ENCODE results near the gene FBXW7.

The FBXW7 gene

DNA sequence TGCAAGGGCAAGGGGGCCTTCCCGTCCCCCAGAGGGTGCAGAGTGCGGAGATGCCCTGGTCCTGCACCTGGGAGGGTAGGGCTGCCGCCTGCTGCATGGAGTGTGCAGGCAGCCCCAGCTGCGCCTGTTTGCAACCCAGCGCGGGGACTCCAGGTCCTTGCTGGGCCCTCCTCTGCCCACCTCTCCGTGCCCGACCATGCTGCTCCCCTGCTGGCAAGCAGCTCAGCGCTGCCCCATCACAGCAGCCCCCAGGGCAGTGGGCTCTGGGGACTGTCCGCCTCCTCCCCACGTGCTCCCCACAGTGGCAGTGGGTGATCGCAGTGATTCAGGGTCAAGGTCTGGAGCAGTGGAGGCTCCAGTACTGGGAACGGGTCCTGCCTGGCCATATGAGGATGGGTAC is 5.0 kb upstream of the FBXW7 start:
- DNase-seq = no peak

- no peak for DNase-seq
Observed at GRCh38 chr4:152540293-152540674, 4.4 kb upstream of the FBXW7 start.

DNA sequence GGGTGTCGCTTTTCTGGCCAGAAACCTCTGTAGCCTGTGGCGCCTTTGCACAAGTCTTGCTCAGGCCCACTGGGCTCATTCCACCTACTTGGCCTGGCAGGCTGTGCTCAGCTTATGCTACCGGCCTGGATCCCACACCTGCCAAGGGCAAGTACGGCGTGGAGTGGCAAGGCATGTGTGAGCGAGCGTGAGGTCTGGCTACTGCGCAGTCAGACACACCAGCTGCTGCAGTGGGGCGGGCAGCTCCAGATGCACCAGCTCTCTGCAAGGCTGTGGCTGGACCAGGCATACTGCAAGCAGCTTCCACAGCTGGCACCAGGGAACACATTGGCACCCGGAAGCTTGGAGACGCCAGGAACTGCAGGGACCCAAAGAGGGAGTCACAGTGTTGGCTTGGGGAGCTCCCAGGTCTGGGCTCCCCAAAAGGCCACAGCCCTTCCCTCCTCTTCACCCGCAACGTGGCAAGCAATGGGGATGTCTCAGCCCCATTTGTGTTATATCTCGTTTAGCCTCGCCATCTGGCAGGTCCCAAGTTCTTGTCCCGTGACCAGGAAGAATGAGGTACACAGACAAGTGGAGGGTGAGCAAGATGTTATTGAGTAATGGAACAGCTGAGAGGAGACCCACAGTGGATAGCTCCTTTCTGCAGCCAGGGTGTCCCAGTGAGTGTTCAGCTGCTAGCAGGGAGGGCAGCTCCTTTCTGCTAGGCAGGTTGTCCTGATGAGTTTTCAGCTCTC is 3.8 kb upstream of the FBXW7 start:
- no peak for DNase-seq

GRCh38 chr4:152537881-152538280 is 2.0 kb upstream of the FBXW7 start:
- DNase-seq = no peak

DNA sequence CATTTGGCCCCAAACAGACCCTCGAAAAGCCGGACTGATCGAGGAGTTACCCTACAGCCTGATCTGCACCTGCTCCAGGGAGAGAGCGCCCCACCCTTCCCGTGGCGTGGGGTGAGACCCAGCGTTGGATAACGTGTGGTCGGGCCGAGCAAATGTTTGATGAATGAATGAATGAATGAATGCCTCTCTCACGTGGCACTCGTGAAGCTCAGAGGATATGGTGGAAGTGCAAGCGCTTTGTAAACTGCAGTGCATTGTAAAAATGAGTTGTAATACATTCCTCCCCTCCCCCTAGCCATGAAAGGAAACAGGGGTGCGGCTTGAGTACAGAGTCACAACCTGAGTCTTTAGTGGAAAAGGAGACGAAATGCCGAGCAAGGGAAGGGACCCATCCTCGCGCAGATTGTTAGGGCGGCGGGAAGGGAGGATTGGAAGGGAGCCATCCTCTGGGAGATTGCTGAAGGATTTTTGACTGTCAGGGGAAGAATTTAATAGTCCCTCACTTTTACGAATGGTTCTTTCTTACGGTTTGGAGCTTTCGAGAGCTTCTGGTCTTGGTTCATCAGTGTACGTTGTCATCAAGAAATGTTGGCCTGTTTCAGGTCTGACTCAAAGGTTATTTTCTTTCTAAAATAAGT is 772 bp upstream of the FBXW7 start:
- DNase-seq = no peak

- DNase-seq = no peak
Observed at GRCh38 chr4:152535360-152535902, 461 bp downstream of the FBXW7 start.

DNA sequence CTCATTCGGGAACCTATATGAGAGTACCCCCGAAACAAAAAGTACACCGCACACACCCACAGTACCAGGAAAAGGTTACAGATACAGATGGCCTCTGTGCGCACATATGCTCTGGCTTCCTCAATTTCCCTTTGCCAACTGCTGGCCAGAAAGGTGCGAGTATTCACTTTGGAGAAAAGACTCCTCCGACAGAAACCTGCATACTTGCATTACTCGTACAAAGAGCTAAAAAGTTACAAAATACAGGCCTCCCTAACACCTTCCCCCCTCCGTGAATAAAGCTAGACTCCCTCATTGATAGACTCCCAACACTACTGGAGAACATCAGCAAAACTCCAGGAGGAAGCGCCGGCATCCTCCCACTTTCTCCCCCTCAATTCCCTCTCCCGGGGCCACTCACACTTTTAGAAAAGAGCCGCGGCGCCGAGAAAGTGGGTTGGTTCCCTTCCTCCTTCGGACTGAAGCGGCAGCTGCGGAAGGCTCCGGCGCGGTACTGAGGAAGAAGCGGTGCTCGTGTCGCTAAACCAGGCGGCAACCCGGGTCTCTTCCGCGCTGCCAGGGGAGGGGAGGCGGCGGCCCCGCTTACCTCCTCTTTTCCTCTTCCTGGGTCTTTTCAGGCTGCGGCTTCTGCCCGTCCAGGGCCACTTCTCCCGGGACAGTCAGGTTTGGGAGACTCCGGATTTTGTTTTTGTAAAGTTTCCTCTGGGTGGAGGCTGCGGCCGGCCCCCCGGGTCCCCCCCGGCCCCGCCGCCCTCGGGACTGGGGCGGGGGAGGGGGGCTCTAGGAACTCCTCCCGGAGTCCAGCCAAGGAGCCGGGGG is 1.1 kb downstream of the FBXW7 start:
- DNase-seq = no peak

GRCh38 chr4:152531479-152531878 is 4.4 kb downstream of the FBXW7 start:
- no peak for DNase-seq

DNA sequence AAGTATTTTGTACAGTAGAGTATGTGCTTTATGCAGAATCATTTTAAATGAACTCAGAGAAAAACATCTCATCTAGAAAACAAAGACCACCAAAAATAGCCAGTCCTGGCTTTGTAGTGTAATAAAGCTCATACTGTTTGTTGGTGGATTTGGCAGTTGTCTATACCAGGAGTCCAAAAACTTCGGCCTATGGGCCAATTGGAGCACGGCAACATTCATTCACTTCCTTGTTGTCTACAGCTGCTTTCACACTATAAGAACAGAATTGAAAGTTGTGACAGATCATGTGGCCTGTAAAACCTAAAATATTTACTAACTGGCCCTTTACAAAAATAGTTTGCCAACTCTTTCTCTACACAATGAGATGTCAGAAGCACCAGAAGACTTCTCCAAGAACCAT is 5.3 kb downstream of the FBXW7 start:
- no peak for DNase-seq

DNA sequence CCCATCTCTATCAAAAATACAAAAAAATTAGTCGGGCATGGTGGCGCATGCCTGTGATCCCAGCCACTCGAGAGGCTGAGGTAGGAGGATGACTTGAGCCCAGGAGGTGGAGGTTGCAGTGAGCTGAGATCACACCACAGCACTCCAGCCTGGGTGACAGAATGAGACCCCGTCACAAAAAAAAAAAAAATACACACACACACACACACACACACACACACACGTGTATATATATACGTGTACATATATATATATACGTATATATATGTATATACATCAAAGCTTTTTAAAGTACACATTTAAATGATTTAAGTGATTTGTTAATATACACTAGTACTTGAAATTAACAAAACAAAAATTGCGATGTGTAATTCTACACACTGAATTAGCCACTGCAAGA is 6.0 kb downstream of the FBXW7 start:
- no peak for DNase-seq

- no peak for DNase-seq
Observed at GRCh38 chr4:152528060-152528459, 7.8 kb downstream of the FBXW7 start.

DNA sequence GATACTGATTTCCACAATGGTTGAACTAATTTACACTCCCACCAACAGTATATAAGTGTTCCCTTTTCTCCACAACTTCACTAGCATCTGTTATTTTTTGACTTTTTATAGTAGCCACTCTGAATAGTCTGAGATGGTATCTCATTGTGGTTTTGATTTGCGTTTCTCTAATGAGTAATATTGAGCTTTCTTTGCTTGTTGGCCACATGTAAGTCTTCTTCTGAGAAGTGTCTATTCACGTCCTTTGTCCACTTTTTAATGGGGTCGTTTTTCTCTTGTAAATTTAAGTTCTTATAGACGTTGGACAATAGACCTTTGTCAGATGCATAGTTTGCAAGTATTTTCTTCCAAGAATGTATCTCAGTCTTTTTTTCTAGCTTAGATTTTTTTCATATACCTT is 10.0 kb downstream of the FBXW7 start:
- DNase-seq = no peak

DNA sequence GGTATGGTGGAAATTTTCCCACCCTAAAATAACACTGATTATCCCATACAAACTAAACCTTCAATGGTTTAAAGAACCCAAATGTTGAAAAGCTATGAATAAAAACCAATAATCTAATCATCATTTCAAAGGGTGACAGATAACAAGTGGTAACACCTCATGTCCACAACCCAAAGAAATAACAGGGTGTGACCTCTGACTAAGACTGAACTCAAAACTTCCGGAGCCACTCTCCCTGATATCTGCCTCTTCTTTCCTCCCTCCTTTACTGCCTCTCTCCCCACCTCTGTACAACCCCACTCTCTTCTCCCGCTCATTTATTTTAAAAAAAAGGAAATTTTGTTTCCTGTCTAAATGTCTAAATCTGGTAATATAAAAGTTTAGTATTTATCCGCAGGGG is 11.5 kb downstream of the FBXW7 start:
- DNase-seq = no peak

DNA sequence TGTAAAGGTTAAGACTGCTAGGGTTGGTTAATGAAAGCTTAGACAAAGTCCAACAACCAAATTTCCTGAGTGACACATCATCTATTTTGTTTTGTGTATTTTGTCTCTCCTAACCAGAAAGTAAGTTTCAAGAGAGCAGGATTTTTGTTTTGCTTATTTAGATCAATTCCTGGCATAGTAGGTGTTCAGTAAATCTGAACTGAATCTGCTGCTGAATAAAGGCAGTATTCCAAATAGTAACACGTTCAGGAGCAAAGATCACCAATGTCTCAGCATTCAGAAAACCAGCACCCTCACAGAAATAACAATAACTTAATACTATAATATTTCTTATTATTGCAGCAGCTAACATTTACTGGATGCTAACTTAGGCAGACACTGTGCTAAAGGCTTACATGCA is 12.2 kb downstream of the FBXW7 start:
- DNase-seq = no peak

GRCh38 chr4:152522754-152523153 is 13.1 kb downstream of the FBXW7 start:
- no peak for DNase-seq

GRCh38 chr4:152522245-152522644 is 13.6 kb downstream of the FBXW7 start:
- DNase-seq = no peak

DNA sequence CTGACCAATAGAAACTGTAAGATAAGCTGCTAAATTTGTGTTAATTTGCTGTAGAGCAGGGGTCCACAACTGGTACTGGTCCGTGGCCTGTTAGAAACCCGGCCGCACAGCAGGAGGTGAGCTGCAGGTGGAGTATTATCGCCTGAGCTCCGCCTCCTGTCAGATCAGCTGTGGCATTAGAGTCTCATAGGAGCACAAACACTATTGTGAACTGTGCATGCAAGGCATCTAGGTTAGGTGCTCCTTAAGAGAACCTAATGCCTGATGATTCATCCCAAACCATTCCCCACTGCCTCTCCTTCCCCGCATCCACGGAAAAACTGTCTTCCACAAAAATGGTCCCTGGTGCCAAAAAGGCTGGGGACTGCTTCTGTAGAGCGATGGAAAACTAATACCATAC is 19.7 kb downstream of the FBXW7 start:
- no peak for DNase-seq

- DNase-seq = no peak
Observed at GRCh38 chr4:152515678-152516077, 20.2 kb downstream of the FBXW7 start.

DNA sequence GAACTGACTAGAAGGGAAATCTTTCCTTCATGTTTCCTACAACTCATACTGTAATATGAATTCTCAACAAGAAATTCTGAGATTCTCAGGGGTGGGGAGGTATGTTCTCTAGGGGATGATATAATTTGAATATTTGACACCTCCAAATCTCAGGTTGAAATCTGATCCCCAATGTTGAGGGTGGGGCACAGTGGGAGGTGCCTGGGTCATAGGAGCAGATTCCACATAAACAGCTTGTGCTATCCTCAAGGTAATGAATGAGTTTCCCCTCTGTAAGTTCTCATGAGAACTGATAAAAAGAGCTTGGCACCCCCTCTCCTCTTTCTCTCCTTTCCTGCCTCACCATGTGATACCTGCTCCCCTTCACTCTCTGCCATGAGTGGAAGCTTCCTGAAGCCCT is 21.5 kb downstream of the FBXW7 start:
- DNase-seq = no peak

DNA sequence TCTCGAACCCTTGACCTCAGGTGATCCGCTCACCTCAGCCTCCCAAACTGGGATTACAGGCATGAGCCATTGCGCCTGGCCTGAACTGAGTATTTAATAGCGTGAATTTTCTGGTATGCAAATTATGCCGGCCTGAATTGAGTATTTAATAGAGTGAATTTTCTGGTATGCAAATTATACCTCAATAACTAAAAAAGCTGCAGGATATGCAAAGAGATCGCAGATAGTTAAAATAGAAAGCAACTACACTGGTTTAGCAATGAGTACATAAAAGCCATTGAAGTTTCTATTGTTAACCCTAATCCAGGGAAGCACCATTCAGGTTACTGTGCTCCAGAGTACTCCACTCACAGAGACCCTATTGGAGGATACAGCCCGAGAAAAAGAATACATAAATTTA is 22.8 kb downstream of the FBXW7 start:
- DNase-seq = no peak

DNA sequence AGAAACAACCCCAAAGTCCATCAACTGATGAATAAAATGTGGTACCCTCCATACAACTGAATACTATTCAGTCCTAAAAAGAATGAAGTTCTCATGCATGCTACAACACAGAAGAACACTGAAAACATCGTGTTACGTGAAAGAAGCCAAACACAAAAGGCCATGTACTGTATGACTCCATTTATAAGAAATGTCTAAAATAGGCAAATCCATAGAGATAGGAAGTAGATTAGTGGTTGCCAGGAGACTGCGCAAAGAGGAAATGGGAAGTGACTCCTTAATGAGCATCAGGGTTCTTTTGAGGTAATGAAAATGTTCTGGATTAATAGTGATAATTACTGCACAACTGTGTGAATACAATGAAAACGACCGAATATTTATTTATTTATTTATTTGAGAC is 23.4 kb downstream of the FBXW7 start:
- no peak for DNase-seq

DNA sequence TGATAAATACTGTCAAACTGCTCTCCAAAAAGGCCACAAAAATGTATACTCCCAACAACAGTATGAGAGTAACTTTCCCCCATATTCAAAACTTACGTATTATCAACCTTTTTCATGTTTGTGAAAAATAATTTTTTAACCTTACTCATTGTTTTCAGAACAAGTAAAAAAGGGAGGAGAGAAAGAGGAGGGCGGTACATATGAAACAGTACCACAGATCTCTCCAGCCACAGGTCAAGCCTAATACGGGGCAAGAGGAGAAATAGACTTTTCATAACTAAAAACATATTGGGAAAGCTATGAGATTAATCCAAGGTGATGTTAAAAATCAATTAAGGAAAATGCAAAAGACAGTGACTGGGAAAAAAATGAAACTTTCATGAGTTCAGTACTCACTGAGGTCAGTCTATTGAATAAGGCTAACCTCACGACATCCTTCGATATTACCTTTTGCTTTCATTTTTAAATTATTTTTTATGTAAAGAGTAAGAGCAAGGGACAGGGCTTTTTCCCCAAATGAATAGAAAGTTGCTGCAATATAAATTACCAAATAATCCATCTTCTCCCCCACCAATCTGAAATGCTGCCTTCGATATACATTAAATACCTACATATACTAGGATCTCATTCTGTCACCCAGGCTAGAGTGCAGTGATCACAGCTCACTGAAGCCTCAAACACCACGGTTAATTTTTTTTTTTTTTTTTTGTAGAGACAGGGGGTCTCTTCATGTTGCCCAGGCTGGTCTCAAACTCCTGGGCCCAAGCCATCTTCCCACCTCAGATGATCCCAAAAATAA is 25.3 kb downstream of the FBXW7 start:
- DNase-seq = no peak
